GM12878 (cell line): ENCODE results near the gene STK35. TPM values are rescaled to one million over a fixed set of nuclear protein-coding genes. Genes with fewer than 3 reads are reported as not detected.

Experiments
- ATAC-seq: fragments of 200-7000 bp; cut with Tn5 transposase; 3 replicates; pipeline ENCODE4 v1.9.1; 2020; ENCODE audit warnings: mild to moderate bottlenecking, moderate library complexity
- BruUV-seq: library from RNA; stranded (reverse); fragments of 400-500 nt; replicated peaks from 2 replicates; lab custom pipeline; 2021; lab: Mats Ljungman, UMichigan
- CTCF ChIA-PET: fragments of 300-600 bp; sonication (Branson Sonifier 250); formaldehyde crosslinking; extraction: SDS; loops from one replicate; lab custom pipeline; 2021; ENCODE audit warnings: inconsistent platforms; lab: Yijun Ruan, JAX
- POLR2A ChIA-PET: fragments of 350-600 bp; formaldehyde crosslinking; extraction: SDS; loops from one replicate; lab custom pipeline; 2021; ENCODE audit warnings: inconsistent platforms; lab: Charles Lee
- RAD21 ChIA-PET: fragments of 300-600 bp; sonication (Branson Sonifier 250); formaldehyde crosslinking; loops from one replicate; lab custom pipeline; 2023; ENCODE audit warnings: antibody characterized with exemption; ENCODE audit not compliant: unreplicated experiment; lab: Charles Lee
- SMC1A ChIA-PET: fragments of 300-600 bp; sonication (Branson Sonifier 250); formaldehyde crosslinking; loops from one replicate; lab custom pipeline; 2023; ENCODE audit not compliant: unreplicated experiment, uncharacterized antibody; lab: Charles Lee
- DNase-seq: peaks from one replicate; pipeline ENCODE4 v3.0.0-alpha.2; 2011; ENCODE audit warnings: low read depth, low spot score
- FAIRE-seq: peaks from 3 replicates; lab custom pipeline; 2011; peaks lifted over from hg19 to GRCh38; lab: Jason Lieb, UNC
- H2AFZ ChIP-seq: 2 replicates; pipeline ENCODE4 v1.6.0; 2011; ENCODE audit warnings: low read depth, low read length, control low read depth; ENCODE audit not compliant: control insufficient read depth
- H3K27ac ChIP-seq: 2 replicates; pipeline ENCODE4 v1.5.1; 2011; ENCODE audit warnings: control low read depth; ENCODE audit not compliant: control insufficient read depth, insufficient read depth
- H3K27me3 ChIP-seq, 2 experiments: replicated peaks in 1 of 2; 2 replicates each; pipeline versions ENCODE4 v1.6.0 to v1.6.1; 2011; ENCODE audit warnings: low read length in 1 of 2; ENCODE audit not compliant: control insufficient read depth in 2 of 2, insufficient read depth in 2 of 2
- H3K36me3 ChIP-seq, 2 experiments: 2 replicates each; pipeline ENCODE4 v1.5.1; 2011; ENCODE audit warnings: low read length in 1 of 2; ENCODE audit not compliant: control insufficient read depth in 2 of 2, insufficient read depth in 2 of 2
- H3K4me1 ChIP-seq: 2 replicates; pipeline ENCODE4 v1.6.1; 2011; ENCODE audit warnings: mild to moderate bottlenecking, low read length, moderate library complexity, mixed read lengths; ENCODE audit not compliant: control insufficient read depth, insufficient read depth
- H3K4me2 ChIP-seq: 2 replicates; pipeline ENCODE4 v1.6.0; 2011; ENCODE audit warnings: control low read depth; ENCODE audit not compliant: control insufficient read depth, insufficient read depth
- H3K4me3 ChIP-seq: fragments of 200-600 bp; sonication (generic); 2 replicates; pipeline ENCODE4 v1.5.1; 2016
- H3K79me2 ChIP-seq: 2 replicates; pipeline ENCODE4 v1.6.0; 2011; ENCODE audit warnings: low read length; ENCODE audit not compliant: control insufficient read depth, insufficient read depth
- H3K9ac ChIP-seq: 2 replicates; pipeline ENCODE4 v1.8.0; 2011; ENCODE audit warnings: low read length, control low read depth, mixed read lengths; ENCODE audit not compliant: control insufficient read depth, insufficient read depth
- H3K9me3 ChIP-seq: replicated peaks from 3 replicates; pipeline ENCODE4 v1.5.1; 2011; ENCODE audit warnings: mild to moderate bottlenecking, low read length; ENCODE audit not compliant: control insufficient read depth, insufficient read depth
- H4K20me1 ChIP-seq: 2 replicates; pipeline ENCODE4 v1.6.0; 2011; ENCODE audit not compliant: control insufficient read depth, insufficient read depth
- FOS ChIP-seq: IDR thresholded peaks from 3 replicates; pipeline ENCODE4 v1.6.1; 2011; ENCODE audit warnings: borderline replicate concordance; ENCODE audit not compliant: insufficient read length; ENCODE audit errors: extremely low read depth
- MYC ChIP-seq: IDR thresholded peaks from 2 replicates; pipeline ENCODE4 v1.6.1; 2011; ENCODE audit warnings: mild to moderate bottlenecking, low read length, moderate library complexity, inconsistent platforms; ENCODE audit not compliant: insufficient read depth, insufficient replicate concordance, insufficient read length, severe bottlenecking
- SRF ChIP-seq, 2 experiments: IDR thresholded peaks; 2 replicates each; pipeline ENCODE4 v1.6.1; 2011; ENCODE audit warnings: low read depth in 2 of 2, low read length in 2 of 2, mild to moderate bottlenecking in 1 of 2, moderate library complexity in 1 of 2
- SUPT20H ChIP-seq: IDR thresholded peaks from 2 replicates; pipeline ENCODE4 v1.6.1; 2011; ENCODE audit warnings: low read depth, mild to moderate bottlenecking, low read length, moderate library complexity, borderline replicate concordance; ENCODE audit not compliant: control insufficient read depth
- WGBS: methylation state at CpG from one replicate; pipeline ENCODE4 v1.1.6; 2016; ENCODE audit warnings: low lambda C conversion rate; ENCODE audit not compliant: insufficient replicate concordance, insufficient coverage; ENCODE audit errors: missing lambda C conversion rate; 5-methylcytosine and 5-hydroxymethylcytosine counted together
- in situ Hi-C: fragments of 300-500 bp; cut with MboI; formaldehyde crosslinking; loops from 9 replicates; pipeline ENCODE4 v1.14.3; 2018; ENCODE audit warnings: mixed read lengths
- intact Hi-C: fragments of 100-400 bp; cut with micrococcal nuclease; formaldehyde crosslinking; loops from one replicate; pipeline ENCODE4 v1.14.2; 2022; ENCODE audit not compliant: unreplicated experiment
- polyA plus RNA-seq, 11 experiments: library from polyadenylated mRNA; depleted of rRNA in 4 of 11; unstranded in 6 of 11; stranded (reverse) in 5 of 11; fragments of >200 nt; fragmentation: Nextera tagmentation in 4 of 11; fragmentation: Illumina TruSeq in 1 of 11; extraction: Ambion mirVana in 4 of 11; extraction: Trizol in 1 of 11; gene quantifications; 1 replicate in 1 of 11; 2 replicates in 10 of 11; pipeline versions ENCODE4 v1.2.1 to v1.2.3, GENCODE V29; 2011 to 2016; ENCODE audit warnings: inconsistent platforms in 2 of 11, missing spikeins in 2 of 11, low read depth in 1 of 11
- total RNA-seq, 4 experiments: library from RNA; depleted of rRNA in 3 of 4; stranded (reverse); fragments of >200 nt in 3 of 4; fragmentation: Illumina TruSeq in 1 of 4; extraction: Trizol in 1 of 4; gene quantifications; 2 replicates each; pipeline versions ENCODE4 v1.2.1 to v1.2.3, GENCODE V29; 2013 to 2021
- TF ChIP-seq, protein P1 (sequence below): fragments of 450-650 bp; IDR thresholded peaks from 2 replicates; pipeline ENCODE4 v1.6.1; 2017; ENCODE audit warnings: mild to moderate bottlenecking, moderate library complexity
- TF ChIP-seq, protein P2 (sequence below): IDR thresholded peaks from 2 replicates; pipeline ENCODE4 v1.6.1; 2011; ENCODE audit warnings: low read depth, low read length, improper control_type of control experiment, borderline replicate concordance

The STK35 gene
- total and polyA plus RNA-seq, 10 of the 15 experiments (the other 5 are each of a cell fraction or from before 2014, with no cell fraction given): 2.9 to 19.4 (median 9.6) TPM

DNA sequence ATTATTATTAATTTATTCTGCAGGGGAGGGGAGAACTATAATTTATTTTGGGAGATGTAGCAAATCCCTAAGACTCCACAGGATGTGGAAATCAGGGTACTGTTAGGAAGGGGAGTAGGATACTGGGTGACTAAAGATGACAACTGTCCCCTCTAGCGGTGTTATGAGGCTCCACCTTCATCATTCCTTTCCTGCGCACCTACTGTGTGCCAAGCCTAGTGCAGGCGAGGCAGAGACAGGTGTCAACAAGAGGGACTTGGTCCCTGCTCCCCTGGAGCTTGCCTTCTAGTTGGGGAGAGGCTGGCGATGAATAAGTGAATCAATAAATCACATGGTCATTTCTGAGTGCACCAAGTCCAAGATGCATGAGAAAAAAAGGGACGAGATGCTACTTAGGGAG lies 65.5 kb downstream of the STK35 start (continued):
- TF ChIP-seq, protein P1, sequence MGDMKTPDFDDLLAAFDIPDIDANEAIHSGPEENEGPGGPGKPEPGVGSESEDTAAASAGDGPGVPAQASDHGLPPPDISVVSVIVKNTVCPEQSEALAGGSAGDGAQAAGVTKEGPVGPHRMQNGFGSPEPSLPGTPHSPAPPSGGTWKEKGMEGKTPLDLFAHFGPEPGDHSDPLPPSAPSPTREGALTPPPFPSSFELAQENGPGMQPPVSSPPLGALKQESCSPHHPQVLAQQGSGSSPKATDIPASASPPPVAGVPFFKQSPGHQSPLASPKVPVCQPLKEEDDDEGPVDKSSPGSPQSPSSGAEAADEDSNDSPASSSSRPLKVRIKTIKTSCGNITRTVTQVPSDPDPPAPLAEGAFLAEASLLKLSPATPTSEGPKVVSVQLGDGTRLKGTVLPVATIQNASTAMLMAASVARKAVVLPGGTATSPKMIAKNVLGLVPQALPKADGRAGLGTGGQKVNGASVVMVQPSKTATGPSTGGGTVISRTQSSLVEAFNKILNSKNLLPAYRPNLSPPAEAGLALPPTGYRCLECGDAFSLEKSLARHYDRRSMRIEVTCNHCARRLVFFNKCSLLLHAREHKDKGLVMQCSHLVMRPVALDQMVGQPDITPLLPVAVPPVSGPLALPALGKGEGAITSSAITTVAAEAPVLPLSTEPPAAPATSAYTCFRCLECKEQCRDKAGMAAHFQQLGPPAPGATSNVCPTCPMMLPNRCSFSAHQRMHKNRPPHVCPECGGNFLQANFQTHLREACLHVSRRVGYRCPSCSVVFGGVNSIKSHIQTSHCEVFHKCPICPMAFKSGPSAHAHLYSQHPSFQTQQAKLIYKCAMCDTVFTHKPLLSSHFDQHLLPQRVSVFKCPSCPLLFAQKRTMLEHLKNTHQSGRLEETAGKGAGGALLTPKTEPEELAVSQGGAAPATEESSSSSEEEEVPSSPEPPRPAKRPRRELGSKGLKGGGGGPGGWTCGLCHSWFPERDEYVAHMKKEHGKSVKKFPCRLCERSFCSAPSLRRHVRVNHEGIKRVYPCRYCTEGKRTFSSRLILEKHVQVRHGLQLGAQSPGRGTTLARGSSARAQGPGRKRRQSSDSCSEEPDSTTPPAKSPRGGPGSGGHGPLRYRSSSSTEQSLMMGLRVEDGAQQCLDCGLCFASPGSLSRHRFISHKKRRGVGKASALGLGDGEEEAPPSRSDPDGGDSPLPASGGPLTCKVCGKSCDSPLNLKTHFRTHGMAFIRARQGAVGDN: no peak
- TF ChIP-seq SUPT20H: no peak

DNA sequence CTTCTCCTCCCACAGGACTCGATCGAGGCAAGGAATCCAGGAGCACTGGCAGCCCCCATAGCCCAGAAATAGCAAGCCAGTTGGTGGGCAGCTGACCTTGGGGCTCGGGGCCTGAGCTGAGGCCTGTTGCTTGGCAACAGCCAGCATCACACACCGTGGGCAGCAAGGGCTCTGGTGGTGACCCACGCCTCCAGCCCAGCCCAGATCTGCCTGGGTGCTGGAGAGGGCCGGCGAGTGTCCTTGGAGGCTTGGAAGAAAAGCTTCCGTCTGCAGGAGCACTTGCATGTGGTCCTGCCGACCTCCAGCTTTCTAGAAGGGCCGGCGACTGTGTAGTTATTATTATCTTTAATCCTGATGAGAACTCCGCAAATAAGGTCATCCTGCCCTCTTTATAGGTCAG lies 67.3 kb downstream of the STK35 start:
- 52% methylated on average over 12 of the region's 12 CpGs for WGBS
- intact Hi-C loops: no loop called here

More for the DNA sequence above, 67.3 kb downstream of the STK35 start:
- TF ChIP-seq, protein P2, sequence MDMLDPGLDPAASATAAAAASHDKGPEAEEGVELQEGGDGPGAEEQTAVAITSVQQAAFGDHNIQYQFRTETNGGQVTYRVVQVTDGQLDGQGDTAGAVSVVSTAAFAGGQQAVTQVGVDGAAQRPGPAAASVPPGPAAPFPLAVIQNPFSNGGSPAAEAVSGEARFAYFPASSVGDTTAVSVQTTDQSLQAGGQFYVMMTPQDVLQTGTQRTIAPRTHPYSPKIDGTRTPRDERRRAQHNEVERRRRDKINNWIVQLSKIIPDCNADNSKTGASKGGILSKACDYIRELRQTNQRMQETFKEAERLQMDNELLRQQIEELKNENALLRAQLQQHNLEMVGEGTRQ: no peak
- no peak for TF ChIP-seq MYC
- TF ChIP-seq FOS: no peak
- no peak for TF ChIP-seq SRF (IDR thresholded peaks at IDR 0.05; ENCODE audit: low read depth in 2 of 2, low read length in 2 of 2)
- no peak for DNase-seq
- no peak overlapping the region for H3K9ac ChIP-seq
- ChIA-PET SMC1A (no interaction called here), RAD21 (no interaction called here), POLR2A (no interaction called here), CTCF (interaction anchor here (1.0 kb wide), 1 partner anchor 163 kb away, joined by 3 read pairs; no protein-coding TSS in a partner anchor)
- H3K4me2 ChIP-seq: no peak overlapping the region
- no peak for ATAC-seq
- H2AFZ ChIP-seq: no peak overlapping the region
- no peaks in the 10 kb centered on the region for H3K4me1 ChIP-seq
- BruUV-seq: no TSS peak
- no peak for FAIRE-seq
- H3K27me3 ChIP-seq: no peaks in the 10 kb centered on the region
- H3K4me3 ChIP-seq: no peak overlapping the region
- no peaks in the 10 kb centered on the region for H3K9me3 ChIP-seq
- in situ Hi-C loops: loop anchor here (5.0 kb wide), 1 partner anchor 162 kb away; no protein-coding TSS in a partner anchor
- no peaks in the 10 kb centered on the region for H3K79me2 ChIP-seq
- no peaks in the 10 kb centered on the region for H4K20me1 ChIP-seq
- no peaks in the 10 kb centered on the region for H3K36me3 ChIP-seq
- H3K27ac ChIP-seq: no peak overlapping the region
